HG03457 (cell line): ENCODE data around the gene PIH1D1.
"Not testable (repeated sequence)": the region's sequence is repeated elsewhere in the genome, so short reads cannot be mapped to it uniquely, and the experiment has no call there.

Source experiments
- ATAC-seq: cut with Tn5 transposase; IDR thresholded peaks from one replicate; pipeline ENCODE4 v1.9.1; 2021; ENCODE audit warnings: moderate number of reproducible peaks; ENCODE audit not compliant: unreplicated experiment

PIH1D1 gene

GRCh38 chr19:49456326-49456725, 4.7 kb upstream of the PIH1D1 start:
- no peak for ATAC-seq

- ATAC-seq = no peak
These were observed 4.2 kb upstream of the PIH1D1 start for GRCh38 chr19:49455773-49456172.

GRCh38 chr19:49453757-49454240, 2.2 kb upstream of the PIH1D1 start:
- no peak for ATAC-seq

GRCh38 chr19:49453013-49453756, 1.6 kb upstream of the PIH1D1 start, which contains the start of gene ALDH16A1:
ALDH16A1 (plus strand) TSS chr19:49453225; CDS start chr19:49453332, 107 bp downstream.
- peak; percentile 59 for ATAC-seq

GRCh38 chr19:49450405-49450804, 1.2 kb downstream of the PIH1D1 start:
- ATAC-seq = no peak

GRCh38 chr19:49448432-49448786, 3.2 kb downstream of the PIH1D1 start:
- no peak for ATAC-seq

GRCh38 chr19:49447485-49448431, 3.9 kb downstream of the PIH1D1 start:
- ATAC-seq = no peak

GRCh38 chr19:49445997-49446396, 5.6 kb downstream of the PIH1D1 start:
- ATAC-seq = no peak

GRCh38 chr19:49444100-49444700, 7.4 kb downstream of the PIH1D1 start:
- ATAC-seq = not testable (repeated sequence)

- peak; percentile 60 for ATAC-seq
These were observed 8.1 kb downstream of the PIH1D1 start for GRCh38 chr19:49443366-49444099.

GRCh38 chr19:49442771-49443365, 8.7 kb downstream of the PIH1D1 start:
- peak; percentile 4 for ATAC-seq

GRCh38 chr19:49442354-49442753, 9.3 kb downstream of the PIH1D1 start:
- no peak for ATAC-seq

- ATAC-seq = no peak
These were observed 9.7 kb downstream of the PIH1D1 start for GRCh38 chr19:49441960-49442350.

- ATAC-seq = no peak
These were observed 10.2 kb downstream of the PIH1D1 start, which contains the start of gene SLC17A7 for GRCh38 chr19:49441210-49441959. SLC17A7 (minus strand) TSS chr19:49441527; CDS start chr19:49441379, 148 bp downstream.

GRCh38 chr19:49440439-49441209, 11.0 kb downstream of the PIH1D1 start:
- no peak for ATAC-seq

GRCh38 chr19:49439836-49440235, 11.8 kb downstream of the PIH1D1 start:
- no peak for ATAC-seq

- ATAC-seq = no peak
These were observed 13.4 kb downstream of the PIH1D1 start for GRCh38 chr19:49438261-49438660.

GRCh38 chr19:49437231-49437630, 14.4 kb downstream of the PIH1D1 start:
- no peak for ATAC-seq
